Measurements from ENCODE around the gene MISP3. TPM values are rescaled to one million over a fixed set of nuclear protein-coding genes. Genes with fewer than 3 reads are reported as not detected.
A peak's percentile ranks its signal among the peaks of the same experiment; 100 is the strongest.

Gene MISP3
- total RNA-seq, 2 donors from 2014 or later, result 12.4 to 17.2 TPM

DNA sequence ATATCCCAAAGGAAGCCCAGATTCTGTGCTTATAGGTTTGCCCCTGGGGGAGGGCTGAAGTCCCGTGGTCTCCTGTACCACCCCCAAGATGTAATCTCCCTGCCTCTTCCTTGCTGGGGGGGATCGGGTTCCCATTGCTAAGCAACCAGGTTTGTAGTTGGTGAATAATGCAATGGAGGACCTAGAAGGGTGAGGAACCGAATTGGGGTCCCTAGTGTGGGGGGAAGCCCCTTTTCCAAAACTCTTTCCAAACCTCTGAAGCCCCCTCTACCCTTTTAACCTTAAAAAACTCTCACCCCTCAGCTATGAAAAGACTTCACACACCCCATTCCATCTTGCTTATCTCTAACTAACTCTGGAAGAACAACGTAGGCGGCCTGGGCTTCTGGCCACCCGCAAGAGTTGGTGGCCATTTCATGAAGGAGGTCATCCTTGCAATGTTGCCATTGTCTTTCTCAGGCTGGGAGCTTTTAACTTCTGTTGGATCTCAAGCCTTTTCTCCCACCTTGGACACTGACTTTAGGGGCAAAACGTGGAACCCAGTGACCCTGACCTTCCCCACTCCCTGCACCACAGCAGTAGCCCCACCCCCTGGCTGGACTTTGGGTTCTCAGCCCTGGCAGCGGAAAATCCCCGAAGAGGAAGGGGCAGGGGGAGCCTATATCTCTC, 11.4 kb upstream of the MISP3 start:
- H3K27me3 ChIP-seq (replicated peaks; ENCODE audit: insufficient read depth), result no peaks in the 10 kb centered on the region
- no peak for DNase-seq (ENCODE audit: low spot score)
- no peaks in the 10 kb centered on the region for H3K9me3 ChIP-seq
- H3K4me3 ChIP-seq, result no peak overlapping the region
- TF ChIP-seq, protein P1, sequence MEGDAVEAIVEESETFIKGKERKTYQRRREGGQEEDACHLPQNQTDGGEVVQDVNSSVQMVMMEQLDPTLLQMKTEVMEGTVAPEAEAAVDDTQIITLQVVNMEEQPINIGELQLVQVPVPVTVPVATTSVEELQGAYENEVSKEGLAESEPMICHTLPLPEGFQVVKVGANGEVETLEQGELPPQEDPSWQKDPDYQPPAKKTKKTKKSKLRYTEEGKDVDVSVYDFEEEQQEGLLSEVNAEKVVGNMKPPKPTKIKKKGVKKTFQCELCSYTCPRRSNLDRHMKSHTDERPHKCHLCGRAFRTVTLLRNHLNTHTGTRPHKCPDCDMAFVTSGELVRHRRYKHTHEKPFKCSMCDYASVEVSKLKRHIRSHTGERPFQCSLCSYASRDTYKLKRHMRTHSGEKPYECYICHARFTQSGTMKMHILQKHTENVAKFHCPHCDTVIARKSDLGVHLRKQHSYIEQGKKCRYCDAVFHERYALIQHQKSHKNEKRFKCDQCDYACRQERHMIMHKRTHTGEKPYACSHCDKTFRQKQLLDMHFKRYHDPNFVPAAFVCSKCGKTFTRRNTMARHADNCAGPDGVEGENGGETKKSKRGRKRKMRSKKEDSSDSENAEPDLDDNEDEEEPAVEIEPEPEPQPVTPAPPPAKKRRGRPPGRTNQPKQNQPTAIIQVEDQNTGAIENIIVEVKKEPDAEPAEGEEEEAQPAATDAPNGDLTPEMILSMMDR (IDR thresholded peaks at IDR 0.05), result no peak
- TF ChIP-seq POLR2A (IDR thresholded peaks at IDR 0.05), result no peak
- TF ChIP-seq POLR2AphosphoS5 (IDR thresholded peaks at IDR 0.05), result no peak
- intact Hi-C loops (cut with DNase I), result no loop called here
- 60% methylated on average over 9 of the region's 9 CpGs for WGBS
- peak overlapping the region in 1 of 2 donors; percentile 36 for H3K27ac ChIP-seq
- H3K4me1 ChIP-seq (replicated peaks), result no peaks in the 10 kb centered on the region
- no peaks in the 10 kb centered on the region for H3K36me3 ChIP-seq

DNA sequence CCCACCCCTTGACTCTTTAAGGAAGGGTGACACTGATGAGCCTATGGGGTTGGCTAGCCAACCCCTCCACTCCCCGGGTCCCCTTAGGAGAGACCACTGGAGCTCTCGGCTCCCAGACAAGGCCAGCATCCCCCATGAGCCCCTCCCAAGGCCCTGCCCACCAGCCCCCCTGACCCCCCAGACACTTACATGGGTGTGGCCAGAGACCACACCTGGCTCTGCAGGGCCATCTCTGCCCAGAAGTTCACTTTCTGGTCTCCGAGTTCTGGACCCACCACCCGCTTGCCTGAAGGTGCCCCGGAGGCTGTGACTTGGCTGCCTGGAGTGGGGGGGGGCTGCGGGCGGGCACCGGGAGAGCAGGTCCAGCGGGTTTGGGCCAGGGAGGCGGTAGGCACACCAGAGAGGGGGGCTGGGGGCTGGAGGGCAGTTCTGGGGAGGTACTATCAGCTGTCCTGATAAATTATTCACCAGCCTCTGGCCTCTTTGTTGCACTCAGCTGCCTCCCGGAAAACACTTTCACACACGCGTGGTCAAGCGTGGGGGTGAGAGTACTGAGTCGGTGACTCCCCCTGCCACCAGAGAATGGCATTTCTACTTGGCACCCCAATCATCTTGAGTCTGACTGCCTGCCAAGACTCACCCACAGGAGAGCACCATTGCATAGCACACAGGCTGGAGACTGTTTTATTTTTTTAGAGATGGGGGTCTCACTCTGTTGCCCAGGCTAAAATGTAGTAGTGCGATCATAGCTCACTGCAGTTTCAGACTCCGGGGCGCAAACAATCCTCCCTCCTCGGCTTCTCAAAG, 10.6 kb upstream of the MISP3 start, which contains the start of gene PALM3:
TSS of gene PALM3 (minus strand) at position 326 of the 807 bp plus-strand sequence. CDS start at position 230, 96 bp downstream.
- intact Hi-C loops (cut with DNase I), result no loop called here
- H3K27ac ChIP-seq, result peak within 1 kb of the TSS in 1 of 2 donors; percentile 36
- no peaks in the 10 kb centered on the region for H3K27me3 ChIP-seq (replicated peaks; ENCODE audit: insufficient read depth)

DNA sequence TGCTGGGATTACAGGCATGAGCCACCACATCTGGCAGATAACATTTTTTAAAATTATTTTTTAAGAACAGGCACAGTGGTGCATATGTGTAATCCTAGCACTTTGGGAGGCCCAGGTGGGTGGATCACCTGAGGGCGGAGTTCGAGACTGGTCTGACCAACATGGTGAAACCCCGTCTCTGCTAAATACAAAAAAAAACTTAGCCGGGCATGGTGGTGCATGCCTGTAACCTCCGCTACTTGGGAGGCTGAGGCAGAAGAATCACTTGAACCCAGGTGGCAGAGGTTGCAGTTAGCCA, 10.1 kb upstream of the MISP3 start:
- TF ChIP-seq, protein P1 (IDR thresholded peaks at IDR 0.05), result no peak
- TF ChIP-seq POLR2A (IDR thresholded peaks at IDR 0.05) (no peak), POLR2AphosphoS5 (IDR thresholded peaks at IDR 0.05) (no peak)
- whole genome bisulfite sequencing, result 79% methylated on average over 5 of the region's 5 CpGs
- no peak overlapping the region for H3K4me3 ChIP-seq
- no peaks in the 10 kb centered on the region for H3K4me1 ChIP-seq (replicated peaks)
- no peak overlapping the region for H3K27ac ChIP-seq
- H3K9me3 ChIP-seq, result no peaks in the 10 kb centered on the region
- H3K36me3 ChIP-seq, result no peaks in the 10 kb centered on the region
- DNase-seq (ENCODE audit: low spot score), result no peak
- H3K27me3 ChIP-seq (replicated peaks; ENCODE audit: insufficient read depth), result no peaks in the 10 kb centered on the region
- intact Hi-C loops (cut with DNase I), result no loop called here

More for the DNA sequence above, 10.6 kb upstream of the MISP3 start, which contains the start of gene PALM3:
- DNase-seq (ENCODE audit: low spot score), result peak; percentile 42
- Histone ChIP-seq H3K4me1 (replicated peaks) (no peaks in the 10 kb centered on the region), H3K9me3 (no peaks in the 10 kb centered on the region), H3K36me3 (no peaks in the 10 kb centered on the region), H3K4me3 (no peak within 1 kb of the TSS)
- TF ChIP-seq POLR2AphosphoS5 (IDR thresholded peaks at IDR 0.05), result peak; percentile 9
- no peak for TF ChIP-seq POLR2A (IDR thresholded peaks at IDR 0.05)
- TF ChIP-seq, protein P1 (IDR thresholded peaks at IDR 0.05), result peak in 1 of 4 experiments; percentile 26
- WGBS, result 43% methylated on average over 19 of the region's 19 CpGs

DNA sequence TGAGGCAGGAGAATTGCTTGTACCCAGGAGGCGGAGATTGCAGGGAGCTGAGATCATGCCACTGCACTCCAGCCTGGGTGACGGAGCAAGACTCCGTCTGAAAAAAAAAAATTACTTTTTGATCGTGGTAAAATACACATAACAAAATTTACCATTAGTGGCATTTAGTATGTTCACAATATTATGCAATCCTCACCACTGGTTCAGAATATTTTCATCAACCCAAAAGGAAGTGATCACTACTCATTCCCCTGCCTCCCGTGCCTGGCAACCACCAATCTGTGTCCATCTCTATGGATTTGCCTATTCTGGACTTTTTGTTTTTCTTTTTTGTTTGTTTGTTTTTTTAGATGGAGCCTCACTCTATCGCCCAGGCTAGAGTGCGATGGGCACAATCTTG, 9.5 kb upstream of the MISP3 start:
- Histone ChIP-seq H3K36me3 (no peaks in the 10 kb centered on the region), H3K9me3 (no peaks in the 10 kb centered on the region), H3K4me3 (no peak overlapping the region), H3K4me1 (replicated peaks) (no peaks in the 10 kb centered on the region), H3K27ac (no peak overlapping the region), H3K27me3 (replicated peaks; ENCODE audit: insufficient read depth) (no peaks in the 10 kb centered on the region)
- no peak for DNase-seq (ENCODE audit: low spot score)
- TF ChIP-seq, protein P1 (IDR thresholded peaks at IDR 0.05), result no peak
- TF ChIP-seq POLR2A (IDR thresholded peaks at IDR 0.05), result no peak
- no peak for TF ChIP-seq POLR2AphosphoS5 (IDR thresholded peaks at IDR 0.05)
- WGBS, result 71% methylated on average over 7 of the region's 7 CpGs
- intact Hi-C loops (cut with DNase I), result no loop called here
